Measurements from ENCODE around the gene HECTD3.

DNA sequence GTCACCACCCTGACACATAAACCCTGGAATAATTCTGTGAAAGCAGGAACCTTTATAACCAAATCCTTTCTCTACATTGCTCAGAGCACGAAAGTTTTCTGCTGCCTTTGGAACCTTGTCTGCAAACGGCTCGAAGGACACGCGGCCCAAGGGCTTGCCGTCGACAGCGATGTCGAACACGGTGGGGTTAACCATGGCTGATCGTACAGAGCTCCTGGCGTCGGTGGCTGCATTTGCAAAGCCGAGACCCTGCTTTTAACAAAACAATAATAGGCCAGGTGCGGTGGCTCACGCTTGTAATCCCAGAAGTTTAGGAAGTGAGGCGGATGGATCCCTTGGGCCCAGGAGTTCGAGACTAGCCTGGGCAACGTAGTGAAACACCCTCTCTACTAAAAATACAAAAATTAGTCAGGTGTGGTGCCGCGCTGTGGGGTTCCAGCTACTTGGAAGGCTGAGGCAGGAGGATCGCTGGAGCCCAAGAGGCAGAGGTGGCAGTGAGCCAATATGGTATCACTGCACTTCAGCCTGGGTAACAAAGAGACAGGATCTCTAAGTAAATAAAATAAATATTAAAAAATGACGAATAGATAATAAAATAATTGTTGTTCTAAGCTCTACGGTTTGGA is 22.5 kb downstream of the HECTD3 start:
- no peak for TF ChIP-seq POLR2A (IDR thresholded peaks at IDR 0.05)
- TF ChIP-seq, protein P1, sequence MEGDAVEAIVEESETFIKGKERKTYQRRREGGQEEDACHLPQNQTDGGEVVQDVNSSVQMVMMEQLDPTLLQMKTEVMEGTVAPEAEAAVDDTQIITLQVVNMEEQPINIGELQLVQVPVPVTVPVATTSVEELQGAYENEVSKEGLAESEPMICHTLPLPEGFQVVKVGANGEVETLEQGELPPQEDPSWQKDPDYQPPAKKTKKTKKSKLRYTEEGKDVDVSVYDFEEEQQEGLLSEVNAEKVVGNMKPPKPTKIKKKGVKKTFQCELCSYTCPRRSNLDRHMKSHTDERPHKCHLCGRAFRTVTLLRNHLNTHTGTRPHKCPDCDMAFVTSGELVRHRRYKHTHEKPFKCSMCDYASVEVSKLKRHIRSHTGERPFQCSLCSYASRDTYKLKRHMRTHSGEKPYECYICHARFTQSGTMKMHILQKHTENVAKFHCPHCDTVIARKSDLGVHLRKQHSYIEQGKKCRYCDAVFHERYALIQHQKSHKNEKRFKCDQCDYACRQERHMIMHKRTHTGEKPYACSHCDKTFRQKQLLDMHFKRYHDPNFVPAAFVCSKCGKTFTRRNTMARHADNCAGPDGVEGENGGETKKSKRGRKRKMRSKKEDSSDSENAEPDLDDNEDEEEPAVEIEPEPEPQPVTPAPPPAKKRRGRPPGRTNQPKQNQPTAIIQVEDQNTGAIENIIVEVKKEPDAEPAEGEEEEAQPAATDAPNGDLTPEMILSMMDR (IDR thresholded peaks at IDR 0.05), result no peak

All from Peyer's patch (tissue), 4 donors.